ENCODE data around the gene RXFP2. TPM values are rescaled to one million over a fixed set of nuclear protein-coding genes. Genes with fewer than 3 reads are reported as not detected.

RXFP2 gene
- total and polyA plus RNA-seq, 10 of the 15 experiments (the other 5 are each of a cell fraction or from before 2014, with no cell fraction given) = 0.01 to 0.05 TPM; not detected in 8

GRCh38 chr13:31807090-31807541 is 67.8 kb downstream of the RXFP2 start (continued):
- TF ChIP-seq ZBTB40 (IDR thresholded peaks at IDR 0.05; ENCODE audit: borderline replicate concordance) (no peak), NR2F1 (conservative IDR thresholded peaks at IDR 0.05) (no peak; the same call in 1 of the 2 replicates), CTCF (IDR thresholded peaks at IDR 0.05 in 2 of 3, conservative IDR thresholded peaks at IDR 0.05 in 1 of 3; ENCODE audit: control insufficient read depth in 2 of 3, extremely low read depth in 1 of 3, insufficient read depth in 1 of 3, low read depth in 3 of 3, low read length in 3 of 3) (no peak), STAT1 (conservative IDR thresholded peaks at IDR 0.05) (no peak), SREBF2 (IDR thresholded peaks at IDR 0.05; ENCODE audit: low read length) (no peak)

GRCh38 chr13:31814536-31814935 is 75.2 kb downstream of the RXFP2 start:
- RAD21 ChIA-PET (ENCODE audit: unreplicated experiment) = no interaction called here
- 43% methylated on average over 5 of the region's 5 CpGs for WGBS (ENCODE audit: insufficient coverage, insufficient replicate concordance, low lambda C conversion rate, missing lambda C conversion rate)
- TF ChIP-seq CUX1 (IDR thresholded peaks at IDR 0.05; ENCODE audit: insufficient replicate concordance, low read depth, low read length) (no peak), KDM1A (IDR thresholded peaks at IDR 0.05; ENCODE audit: borderline replicate concordance) (no peak), JUNB (IDR thresholded peaks at IDR 0.05) (no peak), ZZZ3 (IDR thresholded peaks at IDR 0.05; ENCODE audit: control insufficient read depth, insufficient read length, low read depth) (no peak)

More at GRCh38 chr13:31814536-31814935, 75.2 kb downstream of the RXFP2 start:
- Histone ChIP-seq H3K4me1 (ENCODE audit: control insufficient read depth, insufficient read depth, low read length) (no peaks in the 10 kb centered on the region), H3K4me2 (ENCODE audit: control insufficient read depth, insufficient read depth) (no peak overlapping the region), H2AFZ (ENCODE audit: control insufficient read depth, low read depth, low read length) (no peak overlapping the region), H3K9ac (ENCODE audit: control insufficient read depth, insufficient read depth, low read length) (no peak overlapping the region), H3K27ac (ENCODE audit: control insufficient read depth, insufficient read depth) (no peak overlapping the region), H3K36me3 (ENCODE audit: control insufficient read depth in 2 of 2, insufficient read depth in 2 of 2, low read length in 1 of 2) (no peaks in the 10 kb centered on the region), H3K27me3 (replicated peaks in 1 of 2; ENCODE audit: control insufficient read depth in 2 of 2, insufficient read depth in 2 of 2, low read length in 1 of 2) (no peaks in the 10 kb centered on the region), H4K20me1 (ENCODE audit: control insufficient read depth, insufficient read depth) (no peaks in the 10 kb centered on the region), H3K4me3 (no peak overlapping the region), H3K9me3 (replicated peaks; ENCODE audit: control insufficient read depth, insufficient read depth, low read length) (no peaks in the 10 kb centered on the region; the same call in 2 of the 3 replicates), H3K79me2 (ENCODE audit: control insufficient read depth, insufficient read depth, low read length) (no peaks in the 10 kb centered on the region)
- FAIRE-seq = peak; percentile 31
- in situ Hi-C loops (cut with MboI) (no loop called here), intact Hi-C loops (cut with micrococcal nuclease; ENCODE audit: unreplicated experiment) (no loop called here)
- ChIA-PET POLR2A (no interaction called here), SMC1A (ENCODE audit: uncharacterized antibody, unreplicated experiment) (no interaction called here), CTCF (no interaction called here)
- DNase-seq (ENCODE audit: low read depth, low spot score) = no peak
- ATAC-seq = no peak
- no TSS peak for BruUV-seq (replicated peaks)
